Vagina (tissue), 2 donors: ENCODE measurements around the gene CORIN.

Experiments
- POLR2A ChIP-seq, 2 donors: fragments of 450-650 bp; IDR thresholded peaks; one replicate each; pipeline ENCODE4 v1.6.1; 2017; ENCODE audit warnings: antibody characterized with exemption in 2 of 2, mild to moderate bottlenecking in 2 of 2, moderate library complexity in 2 of 2
- TF ChIP-seq, protein P1 (sequence below), 3 experiments: fragments of 450-650 bp in 2 of 3; fragments of 200-600 bp in 1 of 3; sonication (generic) in 1 of 3; IDR thresholded peaks; one replicate each; pipeline ENCODE4 v1.5.1; 2017 to 2019; ENCODE audit warnings: antibody characterized with exemption in 3 of 3, mild to moderate bottlenecking in 2 of 3, moderate library complexity in 2 of 3

DNA sequence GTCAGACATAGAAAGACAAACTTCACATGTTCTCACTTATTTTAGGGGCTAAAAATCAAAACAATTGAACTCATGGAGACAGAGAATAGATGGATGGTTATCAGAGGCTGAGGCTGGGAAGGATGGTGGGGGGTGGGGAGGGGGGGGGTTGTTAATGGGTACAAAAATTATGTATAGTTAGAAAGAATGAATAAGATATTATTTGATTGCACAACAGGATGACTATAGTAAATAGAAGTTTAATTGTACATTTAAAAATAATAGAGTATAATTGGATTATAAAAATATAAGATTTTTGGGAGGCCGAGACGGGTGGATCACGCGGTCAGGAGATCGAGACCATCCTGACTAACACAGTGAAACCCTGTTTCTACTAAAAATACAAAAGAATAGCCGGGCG, 33.3 kb downstream of the CORIN start:
- no peak for TF ChIP-seq POLR2A (IDR thresholded peaks at IDR 0.05)
- TF ChIP-seq, protein P1, sequence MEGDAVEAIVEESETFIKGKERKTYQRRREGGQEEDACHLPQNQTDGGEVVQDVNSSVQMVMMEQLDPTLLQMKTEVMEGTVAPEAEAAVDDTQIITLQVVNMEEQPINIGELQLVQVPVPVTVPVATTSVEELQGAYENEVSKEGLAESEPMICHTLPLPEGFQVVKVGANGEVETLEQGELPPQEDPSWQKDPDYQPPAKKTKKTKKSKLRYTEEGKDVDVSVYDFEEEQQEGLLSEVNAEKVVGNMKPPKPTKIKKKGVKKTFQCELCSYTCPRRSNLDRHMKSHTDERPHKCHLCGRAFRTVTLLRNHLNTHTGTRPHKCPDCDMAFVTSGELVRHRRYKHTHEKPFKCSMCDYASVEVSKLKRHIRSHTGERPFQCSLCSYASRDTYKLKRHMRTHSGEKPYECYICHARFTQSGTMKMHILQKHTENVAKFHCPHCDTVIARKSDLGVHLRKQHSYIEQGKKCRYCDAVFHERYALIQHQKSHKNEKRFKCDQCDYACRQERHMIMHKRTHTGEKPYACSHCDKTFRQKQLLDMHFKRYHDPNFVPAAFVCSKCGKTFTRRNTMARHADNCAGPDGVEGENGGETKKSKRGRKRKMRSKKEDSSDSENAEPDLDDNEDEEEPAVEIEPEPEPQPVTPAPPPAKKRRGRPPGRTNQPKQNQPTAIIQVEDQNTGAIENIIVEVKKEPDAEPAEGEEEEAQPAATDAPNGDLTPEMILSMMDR (IDR thresholded peaks at IDR 0.05): no peak
